Measurements from ENCODE around the gene NUCKS1.
A peak's percentile ranks its signal among the peaks of the same experiment; 100 is the strongest.

NUCKS1 gene

GRCh38 chr1:205782627-205783432 lies 32.8 kb upstream of the NUCKS1 start:
- no peak for DNase-seq (ENCODE audit: low spot score)
- TF ChIP-seq CTCF (IDR thresholded peaks at IDR 0.05; ENCODE audit: extremely low read depth, insufficient read depth, missing control alignments) = no peak
- in situ Hi-C loops (cut with MboI; ENCODE audit: low pct_unique_long_range_greater_than_20kb, low sequenced_read_pairs, unreplicated experiment) = loop anchor here (25.0 kb wide), 1 partner anchor 329 kb away; the partner anchor contains the start of gene AVPR1B

GRCh38 chr1:205780335-205780734 lies 30.4 kb upstream of the NUCKS1 start:
- in situ Hi-C loops (cut with MboI; ENCODE audit: low pct_unique_long_range_greater_than_20kb, low sequenced_read_pairs, unreplicated experiment) = loop anchor here (25.0 kb wide), 1 partner anchor 332 kb away; the partner anchor contains the start of gene AVPR1B
- no peak for DNase-seq (ENCODE audit: low spot score)
- no peak for TF ChIP-seq CTCF (IDR thresholded peaks at IDR 0.05; ENCODE audit: extremely low read depth, insufficient read depth, missing control alignments)

GRCh38 chr1:205777994-205778393 lies 28.0 kb upstream of the NUCKS1 start:
- in situ Hi-C loops (cut with MboI; ENCODE audit: low pct_unique_long_range_greater_than_20kb, low sequenced_read_pairs, unreplicated experiment) = loop anchor here (25.0 kb wide), 1 partner anchor 334 kb away; the partner anchor contains the start of gene AVPR1B
- TF ChIP-seq CTCF (IDR thresholded peaks at IDR 0.05; ENCODE audit: extremely low read depth, insufficient read depth, missing control alignments) = no peak
- no peak for DNase-seq (ENCODE audit: low spot score)

- DNase-seq (ENCODE audit: low spot score) = no peak
- TF ChIP-seq CTCF (IDR thresholded peaks at IDR 0.05; ENCODE audit: extremely low read depth, insufficient read depth, missing control alignments) = no peak
- in situ Hi-C loops (cut with MboI; ENCODE audit: low pct_unique_long_range_greater_than_20kb, low sequenced_read_pairs, unreplicated experiment) = loop anchor here (25.0 kb wide), 1 partner anchor 337 kb away; the partner anchor contains the start of gene AVPR1B
Observed at GRCh38 chr1:205775717-205776056, 25.7 kb upstream of the NUCKS1 start.

- TF ChIP-seq CTCF (IDR thresholded peaks at IDR 0.05; ENCODE audit: extremely low read depth, insufficient read depth, missing control alignments) = no peak
- DNase-seq (ENCODE audit: low spot score) = peak; percentile 80
- in situ Hi-C loops (cut with MboI; ENCODE audit: low pct_unique_long_range_greater_than_20kb, low sequenced_read_pairs, unreplicated experiment) = loop anchor here (25.0 kb wide), 1 partner anchor 337 kb away; the partner anchor contains the start of gene AVPR1B
Observed at GRCh38 chr1:205775015-205775716, 25.2 kb upstream of the NUCKS1 start, which contains the start of gene RAB29. TSS of gene RAB29 (minus strand) at chr1:205775482. CDS start at chr1:205774956, 526 bp downstream.

GRCh38 chr1:205774198-205775014 lies 24.4 kb upstream of the NUCKS1 start:
- peak; percentile 42 for DNase-seq (ENCODE audit: low spot score)
- TF ChIP-seq CTCF (IDR thresholded peaks at IDR 0.05; ENCODE audit: extremely low read depth, insufficient read depth, missing control alignments) = no peak
- in situ Hi-C loops (cut with MboI; ENCODE audit: low pct_unique_long_range_greater_than_20kb, low sequenced_read_pairs, unreplicated experiment) = loop anchor here (25.0 kb wide), 1 partner anchor 338 kb away; the partner anchor contains the start of gene AVPR1B

Data from GM13977 (cell line).